GM18526 (cell line): Measurements from ENCODE around the gene CDH1.

Experiments
- POLR2A ChIP-seq: IDR thresholded peaks from 3 replicates; pipeline ENCODE4 v1.6.1; 2011; ENCODE audit not compliant: insufficient read length; ENCODE audit errors: extremely low read depth

CDH1 gene

GRCh38 chr16:68798398-68798797, 61.3 kb downstream of the CDH1 start:
- no peak for TF ChIP-seq POLR2A

DNA sequence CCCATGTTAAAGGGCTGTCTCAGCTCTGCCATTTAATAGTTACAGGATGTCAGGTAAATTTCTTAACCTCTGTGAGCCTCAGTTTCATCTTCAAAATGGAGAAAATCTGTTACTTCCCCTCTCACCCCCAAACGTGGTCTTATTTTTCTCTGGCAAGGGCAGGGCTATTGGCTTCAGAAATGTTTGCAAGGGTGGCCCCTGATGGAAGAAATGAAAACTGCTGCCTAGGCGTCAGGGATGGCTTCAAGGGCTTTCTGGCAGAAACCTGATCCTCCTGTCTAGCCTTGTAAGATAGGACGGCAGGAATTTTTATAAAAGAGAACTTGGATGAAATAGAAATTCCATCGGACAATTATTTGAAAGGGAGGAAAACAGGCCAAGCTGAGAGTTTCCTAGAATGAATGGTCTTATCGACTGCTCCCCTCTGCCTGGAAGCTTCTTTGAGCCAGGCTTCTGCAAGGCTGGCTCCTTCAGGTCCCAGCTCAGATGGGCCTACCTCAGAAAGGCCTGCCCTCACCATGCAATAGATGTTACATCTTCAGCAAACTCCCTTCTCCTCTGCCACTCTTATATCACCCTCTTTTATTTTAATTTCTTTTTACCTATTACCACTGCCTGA, 63.3 kb downstream of the CDH1 start:
- TF ChIP-seq POLR2A: no peak

- TF ChIP-seq POLR2A: no peak
These were observed 65.1 kb downstream of the CDH1 start for GRCh38 chr16:68802190-68802589.

DNA sequence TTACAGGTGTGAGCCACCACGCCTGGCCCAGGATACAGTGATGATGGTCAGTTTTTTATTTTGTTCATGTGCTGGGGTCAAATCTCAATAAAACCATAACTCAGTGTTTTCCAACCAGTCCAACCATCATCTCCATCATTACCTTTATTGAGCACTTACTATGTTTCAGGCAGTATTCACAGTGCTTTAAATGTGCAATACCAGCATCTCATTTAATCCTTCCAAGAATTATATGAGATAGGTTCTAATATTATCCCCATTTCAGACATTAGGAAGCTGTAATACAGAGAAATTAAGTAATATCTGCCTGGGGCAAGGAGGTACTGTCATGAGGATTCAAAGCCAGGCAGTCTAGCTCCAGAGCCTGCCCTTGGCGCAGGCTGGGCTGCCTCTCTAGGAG, 69.3 kb downstream of the CDH1 start:
- no peak for TF ChIP-seq POLR2A

- no peak for TF ChIP-seq POLR2A
These were observed 69.9 kb downstream of the CDH1 start for GRCh38 chr16:68806981-68807380.

DNA sequence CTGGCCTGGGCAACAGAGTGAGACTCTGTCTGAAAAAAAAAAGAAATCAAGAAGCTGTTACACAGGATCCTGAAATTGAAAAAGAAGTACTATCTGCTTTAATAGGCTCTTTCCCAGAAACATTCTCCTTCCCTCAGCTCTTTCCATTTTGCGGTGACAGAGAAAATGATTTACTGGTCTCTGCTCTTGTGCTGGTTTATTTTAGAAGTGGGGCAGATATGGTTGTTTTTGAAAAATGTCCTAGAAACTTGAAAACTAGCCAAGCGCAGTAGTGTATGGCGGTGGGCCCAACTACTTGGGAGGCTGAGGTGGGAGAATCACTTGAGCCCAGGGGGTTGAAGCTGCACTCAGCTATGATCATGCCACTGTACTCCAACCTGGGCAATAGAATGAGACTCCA, 77.4 kb downstream of the CDH1 start:
- TF ChIP-seq POLR2A: no peak

- no peak for TF ChIP-seq POLR2A
These were observed 86.5 kb downstream of the CDH1 start for GRCh38 chr16:68823401-68824135.

DNA sequence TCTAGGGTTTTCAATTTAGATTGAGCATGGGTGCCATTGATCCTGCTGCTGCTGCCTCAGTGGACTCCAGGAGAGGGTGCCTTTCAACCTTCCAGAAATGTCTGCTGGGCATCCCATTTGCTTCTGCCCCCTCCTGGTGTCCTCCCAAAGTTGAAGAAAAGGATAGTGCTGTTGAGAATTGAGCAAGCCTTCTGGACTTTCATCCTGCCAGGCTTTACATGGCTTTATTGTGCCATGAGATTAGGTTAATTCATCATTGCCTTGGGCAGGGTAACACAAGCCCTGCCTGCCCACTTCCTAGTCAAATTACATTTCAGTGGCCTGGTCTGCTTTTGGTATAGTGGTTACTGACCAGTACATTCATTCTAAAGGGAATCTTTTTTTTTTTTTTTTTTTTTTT, 88.3 kb downstream of the CDH1 start:
- no peak for TF ChIP-seq POLR2A

GRCh38 chr16:68826652-68827051, 89.6 kb downstream of the CDH1 start:
- TF ChIP-seq POLR2A: no peak

DNA sequence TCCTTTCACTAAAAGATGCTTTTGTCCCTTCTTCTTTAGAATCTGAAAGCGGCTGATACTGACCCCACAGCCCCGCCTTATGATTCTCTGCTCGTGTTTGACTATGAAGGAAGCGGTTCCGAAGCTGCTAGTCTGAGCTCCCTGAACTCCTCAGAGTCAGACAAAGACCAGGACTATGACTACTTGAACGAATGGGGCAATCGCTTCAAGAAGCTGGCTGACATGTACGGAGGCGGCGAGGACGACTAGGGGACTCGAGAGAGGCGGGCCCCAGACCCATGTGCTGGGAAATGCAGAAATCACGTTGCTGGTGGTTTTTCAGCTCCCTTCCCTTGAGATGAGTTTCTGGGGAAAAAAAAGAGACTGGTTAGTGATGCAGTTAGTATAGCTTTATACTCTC, 96.2 kb downstream of the CDH1 start:
- no peak for TF ChIP-seq POLR2A

DNA sequence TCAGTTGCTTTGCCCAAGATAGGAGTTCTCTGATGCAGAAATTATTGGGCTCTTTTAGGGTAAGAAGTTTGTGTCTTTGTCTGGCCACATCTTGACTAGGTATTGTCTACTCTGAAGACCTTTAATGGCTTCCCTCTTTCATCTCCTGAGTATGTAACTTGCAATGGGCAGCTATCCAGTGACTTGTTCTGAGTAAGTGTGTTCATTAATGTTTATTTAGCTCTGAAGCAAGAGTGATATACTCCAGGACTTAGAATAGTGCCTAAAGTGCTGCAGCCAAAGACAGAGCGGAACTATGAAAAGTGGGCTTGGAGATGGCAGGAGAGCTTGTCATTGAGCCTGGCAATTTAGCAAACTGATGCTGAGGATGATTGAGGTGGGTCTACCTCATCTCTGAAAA, 97.5 kb downstream of the CDH1 start:
- TF ChIP-seq POLR2A: no peak

GRCh38 chr16:68835970-68836369, 98.9 kb downstream of the CDH1 start:
- TF ChIP-seq POLR2A: no peak

DNA sequence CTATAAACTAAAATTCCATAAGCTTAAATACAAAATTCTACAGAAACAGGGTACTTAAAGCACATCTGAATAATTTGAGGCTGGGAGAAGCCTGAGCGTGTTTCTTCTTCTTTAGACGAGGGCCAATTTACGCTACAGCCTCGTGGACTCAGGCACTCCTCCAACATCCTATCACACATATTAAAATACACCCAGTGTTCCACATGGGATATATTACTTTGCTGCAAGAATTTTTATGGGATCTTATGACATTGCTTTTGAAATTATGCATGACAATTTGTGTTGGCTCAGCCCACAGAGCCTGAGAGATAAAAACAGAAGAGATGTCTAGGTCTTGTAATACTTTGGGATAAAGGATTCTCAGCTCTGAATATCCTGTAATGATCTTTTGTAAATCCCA, 102.7 kb downstream of the CDH1 start:
- TF ChIP-seq POLR2A: no peak

- peak; percentile 77 for TF ChIP-seq POLR2A
These were observed 106.6 kb downstream of the CDH1 start, which contains the start of gene TANGO6 for GRCh38 chr16:68843482-68844210. Gene TANGO6, plus strand, starts transcription at chr16:68843531. Its CDS starts 87 bp downstream, at chr16:68843618.

DNA sequence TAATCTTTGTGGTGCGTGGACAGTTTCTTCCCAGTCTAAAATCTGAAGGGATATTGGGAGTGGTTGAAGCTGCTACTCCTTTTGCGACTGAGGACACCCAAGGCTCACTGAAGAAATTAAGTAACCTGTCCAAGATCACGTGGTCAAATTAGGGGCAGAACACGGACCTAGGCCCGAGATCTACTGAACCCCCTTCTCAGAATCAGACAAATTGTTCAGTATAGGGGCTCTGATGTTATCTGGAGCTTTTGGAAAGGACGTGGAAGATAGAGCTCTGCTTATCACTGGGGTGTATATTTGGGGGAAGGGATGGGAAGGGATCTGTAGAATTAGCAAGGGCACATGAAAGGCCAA, 107.1 kb downstream of the CDH1 start:
- TF ChIP-seq POLR2A: no peak

- TF ChIP-seq POLR2A: no peak
These were observed 111.7 kb downstream of the CDH1 start for GRCh38 chr16:68848786-68849185.
